Frontal cortex (tissue), 4 donors: ENCODE results near the gene HSD11B1L. TPM values are rescaled to one million over a fixed set of nuclear protein-coding genes. Genes with fewer than 3 reads are reported as not detected.

Experiments
- DNase-seq, 2 donors: peaks; one replicate each; pipeline ENCODE4 v3.0.0; 2012; ENCODE audit warnings: low spot score in 2 of 2
- FAIRE-seq: peaks from 2 replicates; lab custom pipeline; 2012; peaks lifted over from hg19 to GRCh38; lab: Jason Lieb, UNC
- total RNA-seq: library from RNA; depleted of rRNA; stranded (reverse); fragments of >200 nt; gene quantifications from one replicate; pipeline ENCODE4 v1.2.3, GENCODE V29; 2014
- donor health status: control.
- donor health status: control.
- donor health status: control.

Gene HSD11B1L, protein sequence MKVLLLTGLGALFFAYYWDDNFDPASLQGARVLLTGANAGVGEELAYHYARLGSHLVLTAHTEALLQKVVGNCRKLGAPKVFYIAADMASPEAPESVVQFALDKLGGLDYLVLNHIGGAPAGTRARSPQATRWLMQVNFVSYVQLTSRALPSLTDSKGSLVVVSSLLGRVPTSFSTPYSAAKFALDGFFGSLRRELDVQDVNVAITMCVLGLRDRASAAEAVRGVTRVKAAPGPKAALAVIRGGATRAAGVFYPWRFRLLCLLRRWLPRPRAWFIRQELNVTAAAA
- 27.3 TPM for total RNA-seq

GRCh38 chr19:5680437-5681368 is at the start of gene HSD11B1L, which contains the start of gene MICOS13:
HSD11B1L (plus strand) TSS chr19:5681027; CDS start chr19:5684833, 3,806 bp downstream.
MICOS13 (minus strand) TSS chr19:5680516; CDS start chr19:5680486, 30 bp downstream.
- peak; percentile 98 to 99 for DNase-seq
- peak; percentile 62 for FAIRE-seq

DNA sequence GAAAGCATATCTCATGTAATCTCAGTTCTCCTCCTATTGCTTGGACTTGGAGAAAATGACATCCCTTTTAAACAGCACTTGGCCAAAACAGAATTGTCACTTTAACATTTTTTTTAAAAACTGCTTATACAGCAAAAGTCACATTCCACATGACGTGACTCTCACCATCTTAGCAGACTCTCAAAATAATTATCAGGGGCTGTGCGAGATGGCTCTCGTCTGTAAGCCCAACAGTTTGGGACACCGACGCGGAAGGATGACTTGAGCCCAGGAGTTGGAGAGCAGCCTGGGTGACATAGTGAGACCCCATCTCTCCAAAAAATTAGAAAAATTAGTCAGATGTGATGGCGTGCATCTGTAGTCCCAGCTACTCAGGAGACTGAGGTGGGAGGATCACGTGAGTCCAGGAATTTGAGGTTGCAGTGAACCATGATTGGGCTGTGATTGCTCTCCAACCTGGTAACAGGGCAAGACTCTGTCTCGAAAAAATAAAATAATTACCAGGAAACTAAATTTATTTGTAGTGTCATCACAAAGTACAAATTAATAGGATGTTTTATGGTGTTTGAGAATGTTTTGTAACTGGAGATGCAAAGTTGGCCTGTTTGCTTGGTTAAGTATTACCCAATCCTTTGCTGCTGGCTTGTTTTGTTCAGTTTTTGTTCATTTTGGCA is 49.1 kb upstream of the HSD11B1L start:
- DNase-seq, result no peak
- no peak for FAIRE-seq

GRCh38 chr19:5632241-5632612 is 48.6 kb upstream of the HSD11B1L start:
- no peak for DNase-seq
- FAIRE-seq, result no peak

- no peak for DNase-seq
- FAIRE-seq, result no peak
These were observed 48.2 kb upstream of the HSD11B1L start for GRCh38 chr19:5632657-5633056.

DNA sequence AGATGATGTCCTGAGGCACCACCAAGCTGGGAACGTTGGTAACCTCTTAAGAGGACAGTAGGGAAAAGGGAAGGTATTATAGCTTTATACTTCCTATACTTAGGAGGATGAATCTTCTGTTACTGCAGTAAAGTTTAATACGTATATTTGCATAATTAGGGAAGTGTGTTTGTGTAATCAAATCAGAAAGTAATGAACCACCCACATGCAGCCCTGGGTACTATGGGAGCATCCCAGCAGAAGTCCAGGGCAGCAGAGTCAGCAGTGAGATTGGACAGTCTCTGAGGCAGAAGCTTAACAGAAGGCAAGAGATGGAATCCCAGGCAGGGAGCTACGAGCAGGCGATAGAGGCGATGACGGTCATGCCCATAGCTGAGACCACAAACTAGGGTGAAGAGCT is 45.4 kb upstream of the HSD11B1L start:
- FAIRE-seq, result no peak

DNA sequence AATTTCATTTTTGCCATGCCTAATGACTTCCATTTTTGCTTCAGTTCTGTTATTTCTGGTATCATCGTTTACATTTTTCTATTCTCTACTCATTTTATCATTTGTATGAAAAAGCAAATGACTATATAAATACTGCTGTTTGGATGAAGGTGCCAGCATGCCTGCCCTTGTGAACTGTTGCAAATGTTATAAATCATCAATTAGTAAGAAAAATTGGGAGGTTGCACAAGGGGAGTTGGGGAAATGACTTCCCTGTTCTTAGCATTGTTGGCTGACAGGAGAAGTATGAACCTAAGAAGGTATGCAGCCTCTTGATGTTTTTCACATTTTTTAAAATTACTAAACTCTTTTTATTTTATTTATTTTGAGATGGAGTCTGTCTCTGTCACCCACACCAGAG is 42.9 kb upstream of the HSD11B1L start:
- no peak for DNase-seq
- no peak for FAIRE-seq

More for the DNA sequence above, 45.4 kb upstream of the HSD11B1L start:
- no peak for DNase-seq

GRCh38 chr19:5641171-5641570 is 39.7 kb upstream of the HSD11B1L start:
- DNase-seq (no peak), FAIRE-seq (no peak)

GRCh38 chr19:5642204-5642603 is 38.6 kb upstream of the HSD11B1L start:
- no peak for DNase-seq
- FAIRE-seq, result no peak

GRCh38 chr19:5643060-5643459 is 37.8 kb upstream of the HSD11B1L start:
- FAIRE-seq, result no peak

GRCh38 chr19:5644037-5644436 is 36.8 kb upstream of the HSD11B1L start:
- no peak for DNase-seq
- FAIRE-seq, result no peak

More at GRCh38 chr19:5643060-5643459, 37.8 kb upstream of the HSD11B1L start:
- DNase-seq, result no peak

- FAIRE-seq (no peak), DNase-seq (no peak)
These were observed 35.4 kb upstream of the HSD11B1L start for GRCh38 chr19:5645409-5645808.

- no peak for FAIRE-seq
- no peak for DNase-seq
These were observed 34.1 kb upstream of the HSD11B1L start for GRCh38 chr19:5646703-5647102.

- DNase-seq, result no peak
- no peak for FAIRE-seq
These were observed 32.4 kb upstream of the HSD11B1L start for GRCh38 chr19:5648464-5648863.

GRCh38 chr19:5651361-5651760 is 29.5 kb upstream of the HSD11B1L start:
- no peak for DNase-seq
- no peak for FAIRE-seq

- DNase-seq, result no peak
- FAIRE-seq, result no peak
These were observed 28.6 kb upstream of the HSD11B1L start for GRCh38 chr19:5652261-5652660.

DNA sequence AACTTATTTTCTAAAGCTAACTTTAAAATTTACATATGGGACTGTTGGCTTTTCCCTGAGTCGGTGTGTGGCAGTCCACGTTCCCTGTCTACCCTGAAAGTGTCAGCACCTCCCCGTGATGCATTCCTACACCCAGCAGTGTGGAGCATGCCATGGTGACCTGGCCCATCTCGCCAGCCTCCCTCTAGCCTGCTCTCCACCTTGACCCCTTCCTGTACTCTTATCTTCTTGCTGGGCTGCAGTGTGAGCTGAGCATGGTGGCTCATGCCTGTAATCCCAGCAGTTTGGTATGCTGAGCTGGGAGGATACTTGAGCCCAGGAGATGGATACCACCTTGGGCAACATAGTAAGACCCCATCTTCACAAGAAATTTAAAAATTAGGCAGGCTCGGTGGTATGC is 25.9 kb upstream of the HSD11B1L start:
- no peak for DNase-seq
- FAIRE-seq, result no peak

DNA sequence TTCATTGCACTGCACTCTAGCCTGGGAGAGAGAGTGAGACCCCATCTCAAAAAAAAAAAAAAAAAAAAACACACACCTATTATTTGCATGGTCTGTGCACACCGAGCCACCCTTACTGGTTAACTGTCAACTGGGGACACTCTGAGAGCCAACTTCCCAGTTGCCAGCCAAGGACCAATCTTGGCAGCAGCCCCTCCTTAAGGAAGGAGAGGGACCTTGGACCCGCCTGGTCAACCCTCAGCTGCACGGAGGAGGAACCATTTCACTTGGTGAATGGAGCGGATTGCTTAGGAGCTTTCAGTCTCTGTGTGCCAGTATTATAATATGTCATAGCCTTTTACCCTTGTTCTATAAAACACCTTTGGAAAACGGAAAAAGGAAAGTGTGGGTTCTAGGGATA is 25.4 kb upstream of the HSD11B1L start:
- no peak for DNase-seq
- no peak for FAIRE-seq

GRCh38 chr19:5661483-5661882 is 19.3 kb upstream of the HSD11B1L start:
- DNase-seq (no peak), FAIRE-seq (no peak)

- DNase-seq, result no peak
- FAIRE-seq, result no peak
These were observed 16.9 kb upstream of the HSD11B1L start for GRCh38 chr19:5663904-5664303.

DNA sequence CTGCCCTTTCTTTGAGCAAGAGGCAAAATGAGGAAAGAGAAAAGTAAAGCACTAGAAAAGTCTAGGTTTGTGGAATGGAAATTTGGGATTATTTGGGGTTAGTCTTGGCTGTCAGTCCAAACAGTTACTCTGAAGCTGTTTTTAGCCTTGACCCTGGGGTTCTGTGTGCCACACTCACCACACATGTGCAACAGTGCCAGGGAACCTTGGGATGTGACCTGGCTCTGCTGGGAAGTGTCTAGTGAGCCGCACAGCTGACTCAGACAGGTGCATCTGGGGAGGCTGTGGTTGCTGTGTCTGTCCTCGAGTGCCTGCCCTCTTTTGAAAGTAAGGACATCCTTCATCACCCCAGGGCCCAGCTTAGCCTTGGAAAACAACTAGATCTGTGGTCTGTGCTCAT is 16.3 kb upstream of the HSD11B1L start:
- no peak for DNase-seq
- FAIRE-seq, result no peak
